ENCODE results near the gene PRKAG2. TPM values are rescaled to one million over a fixed set of nuclear protein-coding genes. Genes with fewer than 3 reads are reported as not detected.
"Not testable (repeated sequence)": the region's sequence is repeated elsewhere in the genome, so short reads cannot be mapped to it uniquely, and the experiment has no call there.

The PRKAG2 gene
- total RNA-seq, 1 experiment from 2014 or later, result 20.9 TPM

DNA sequence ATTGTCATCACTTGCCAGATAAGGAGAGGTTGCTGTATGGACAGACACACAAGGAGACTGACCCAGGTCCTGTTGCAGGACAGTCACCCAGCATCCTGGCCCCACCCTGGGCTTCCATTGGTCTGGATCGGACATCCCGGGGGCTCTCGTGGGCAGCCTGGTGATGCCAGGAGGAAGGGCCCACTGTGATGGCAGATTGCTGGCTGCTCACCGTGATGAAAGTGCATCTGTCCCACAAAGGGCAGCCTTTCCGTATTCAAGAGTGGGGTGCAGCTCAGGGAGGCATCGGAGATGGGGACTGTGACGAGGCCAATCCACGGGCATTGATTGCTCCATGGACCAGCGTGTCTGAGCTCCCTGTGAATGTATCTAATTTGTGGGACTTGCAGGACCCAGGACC is 41.3 kb downstream of the PRKAG2 start:
- DNase-seq (ENCODE audit: low read depth), result no peak

GRCh38 chr7:151834271-151835035 is 42.5 kb downstream of the PRKAG2 start:
- no peak for DNase-seq (ENCODE audit: low read depth)

DNA sequence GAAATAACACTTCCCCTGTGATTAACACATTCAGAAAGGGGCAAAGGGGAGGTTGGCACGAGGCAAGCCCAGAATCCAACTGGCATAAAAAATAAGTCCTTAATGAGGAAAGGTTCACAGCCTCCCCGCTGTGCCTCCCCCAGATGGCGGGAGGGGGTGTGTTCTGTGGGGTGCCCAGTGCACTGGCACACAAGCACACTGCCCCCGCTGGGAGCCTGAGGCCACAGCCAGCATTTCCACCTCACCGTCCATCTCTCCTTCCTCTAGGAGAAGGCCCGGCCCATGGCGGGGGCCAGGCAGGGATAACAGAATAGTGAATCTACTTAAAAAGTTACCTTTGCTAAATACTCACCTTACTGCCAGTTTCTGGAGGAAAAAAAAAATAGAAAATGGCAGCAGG is 43.2 kb downstream of the PRKAG2 start:
- no peak for DNase-seq (ENCODE audit: low read depth)

DNA sequence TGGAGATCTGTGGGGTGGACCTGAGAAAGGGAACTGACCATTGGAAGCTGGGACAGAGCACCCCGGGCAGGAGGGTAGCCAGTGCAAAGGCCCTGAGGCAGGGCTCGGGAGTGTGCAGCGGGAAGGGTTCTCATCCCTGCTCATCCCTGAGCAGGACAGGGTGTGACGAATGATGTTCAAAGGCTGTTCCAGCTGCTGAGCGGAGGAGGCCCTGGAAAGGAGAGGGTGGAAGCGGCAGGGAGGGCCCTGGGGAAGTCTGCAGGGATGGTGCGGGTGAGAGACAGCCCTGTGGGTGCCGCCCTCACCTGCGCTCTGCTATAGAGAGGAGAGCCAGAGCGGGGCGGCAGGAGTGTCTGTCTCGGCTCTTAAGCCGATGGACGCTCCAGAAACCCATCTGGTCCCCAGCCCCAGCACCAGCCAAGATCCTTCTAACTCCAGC is 43.7 kb downstream of the PRKAG2 start:
- no peak for DNase-seq (ENCODE audit: low read depth)

- DNase-seq (ENCODE audit: low read depth), result no peak
Observed at GRCh38 chr7:151832656-151833055, 44.3 kb downstream of the PRKAG2 start.

GRCh38 chr7:151832138-151832537 is 44.8 kb downstream of the PRKAG2 start:
- DNase-seq (ENCODE audit: low read depth), result no peak

DNA sequence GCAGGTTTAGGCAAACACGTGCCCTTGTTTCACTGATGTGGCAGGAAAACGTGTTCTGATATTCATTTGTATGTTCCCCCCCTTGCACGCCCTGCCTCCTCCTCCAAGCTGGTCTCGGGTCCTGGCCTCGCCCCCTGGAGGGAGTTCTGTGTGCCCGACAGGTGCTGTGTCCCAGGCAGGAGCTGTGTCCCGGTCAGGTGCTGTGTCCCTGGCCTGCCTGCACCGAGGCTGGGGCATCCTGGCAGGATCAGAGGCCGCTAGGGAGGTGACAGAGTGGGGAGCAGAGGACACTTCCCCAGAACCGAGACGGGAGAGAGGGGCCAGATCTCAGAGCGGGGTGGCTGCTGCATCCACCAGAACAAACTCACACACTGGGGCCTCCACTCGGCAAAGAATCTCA is 45.3 kb downstream of the PRKAG2 start:
- DNase-seq (ENCODE audit: low read depth), result no peak

DNA sequence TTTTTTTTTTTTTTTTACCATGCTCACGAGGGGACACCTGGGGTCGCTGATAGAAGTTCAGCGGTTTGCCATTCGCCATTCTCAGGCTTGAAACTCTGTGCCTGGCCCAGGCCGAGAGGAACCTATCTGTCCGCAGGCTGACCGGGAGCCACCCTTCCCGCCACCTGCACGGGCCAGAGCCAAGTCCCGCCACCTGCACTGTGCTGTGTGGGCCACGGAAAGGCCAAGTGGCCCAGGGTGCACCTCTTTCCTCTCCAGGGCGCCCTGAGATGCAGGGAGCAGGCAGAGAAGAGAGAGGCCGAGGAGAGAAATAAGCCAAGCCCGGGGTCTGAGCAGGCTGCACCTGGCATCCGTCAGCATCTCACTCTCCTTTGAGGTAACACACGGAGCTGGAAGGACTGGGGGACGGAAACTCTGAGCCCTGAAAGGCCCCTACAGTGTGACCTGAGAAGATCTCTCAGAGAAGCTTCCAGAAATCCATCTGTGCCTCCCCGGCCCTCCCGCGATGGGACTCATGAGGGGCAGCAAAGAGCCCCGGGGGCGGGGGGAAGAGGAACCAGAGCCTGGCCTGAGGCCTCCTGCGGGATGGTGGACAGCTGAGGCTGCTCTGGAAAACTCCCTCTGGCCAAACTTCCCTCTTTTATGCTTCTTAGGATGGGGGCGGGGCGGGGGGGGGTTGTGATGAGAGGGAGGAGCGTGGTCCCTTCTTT is 46.6 kb downstream of the PRKAG2 start:
- DNase-seq (ENCODE audit: low read depth), result no peak

- DNase-seq (ENCODE audit: low read depth), result no peak
Observed at GRCh38 chr7:151829707-151830106, 47.2 kb downstream of the PRKAG2 start.

DNA sequence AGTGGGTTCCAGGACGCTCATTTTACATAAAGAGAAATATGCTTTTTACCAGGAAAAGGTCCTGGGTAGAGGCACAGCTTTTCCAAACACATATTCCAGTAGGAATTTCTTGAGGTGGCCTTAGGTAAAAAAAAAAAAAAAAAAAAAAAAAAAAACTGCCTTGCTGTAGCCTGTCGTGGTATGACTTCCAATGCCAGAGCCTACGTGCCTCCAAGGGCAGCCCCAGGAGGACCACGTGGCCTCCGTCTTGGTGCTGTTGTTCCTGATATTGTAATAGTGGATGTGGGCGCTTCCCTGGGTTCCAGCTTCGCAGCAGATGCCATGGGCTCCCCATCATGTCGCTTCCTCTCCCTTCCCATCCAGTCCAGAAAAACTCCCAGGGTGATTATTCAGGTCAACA is 49.3 kb downstream of the PRKAG2 start:
- DNase-seq (ENCODE audit: low read depth), result no peak

- not testable (repeated sequence) for DNase-seq (ENCODE audit: low read depth)
Observed at GRCh38 chr7:151826316-151826715, 50.6 kb downstream of the PRKAG2 start.

DNA sequence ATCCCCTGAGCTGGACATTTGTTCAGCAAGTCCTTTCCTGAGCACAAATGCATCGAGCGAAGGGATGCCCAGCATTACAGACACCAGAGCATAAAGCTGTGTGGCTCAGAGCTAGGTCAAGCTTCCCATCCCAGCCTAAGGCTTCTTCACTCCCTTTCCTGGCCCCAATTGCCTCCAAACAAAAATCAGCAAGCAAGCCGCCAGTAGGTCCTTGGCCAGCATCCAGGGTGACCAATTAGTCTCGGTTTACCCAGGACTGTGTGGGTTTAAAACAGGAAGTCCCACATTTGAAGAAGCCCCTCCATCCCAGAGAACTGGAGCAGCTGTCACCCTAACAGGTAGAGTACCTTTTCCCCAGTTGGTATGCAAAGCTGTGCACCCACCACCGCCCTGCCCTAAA is 51.2 kb downstream of the PRKAG2 start:
- peak; percentile 39 for DNase-seq (ENCODE audit: low read depth)

DNA sequence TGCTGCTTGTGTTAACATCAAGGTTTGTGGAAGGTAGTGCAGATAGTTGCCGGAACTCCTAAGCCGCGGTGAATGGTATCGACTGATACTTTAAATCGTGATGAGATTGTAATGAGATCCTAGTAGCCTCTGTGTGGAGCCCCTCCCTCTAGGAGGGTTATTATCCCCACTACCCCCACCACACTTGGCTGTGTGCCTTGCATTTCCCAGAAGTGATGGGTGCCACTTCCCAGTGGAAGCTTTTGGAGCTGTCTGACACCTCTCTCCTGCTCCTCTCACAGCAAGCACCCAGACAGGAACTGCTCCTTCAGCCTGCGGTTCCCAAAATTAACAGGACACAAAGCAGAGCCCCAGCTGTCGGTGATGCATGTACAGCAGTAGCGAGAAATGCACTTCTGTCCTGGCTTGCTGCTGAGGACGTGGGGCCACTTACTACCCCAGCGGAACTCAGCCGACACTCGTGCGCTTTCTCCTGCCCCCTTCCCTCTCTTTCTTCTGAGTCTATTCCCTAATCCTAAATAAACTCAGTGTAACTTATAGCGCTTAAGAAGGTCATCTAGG is 52.5 kb downstream of the PRKAG2 start:
- DNase-seq (ENCODE audit: low read depth), result no peak

DNA sequence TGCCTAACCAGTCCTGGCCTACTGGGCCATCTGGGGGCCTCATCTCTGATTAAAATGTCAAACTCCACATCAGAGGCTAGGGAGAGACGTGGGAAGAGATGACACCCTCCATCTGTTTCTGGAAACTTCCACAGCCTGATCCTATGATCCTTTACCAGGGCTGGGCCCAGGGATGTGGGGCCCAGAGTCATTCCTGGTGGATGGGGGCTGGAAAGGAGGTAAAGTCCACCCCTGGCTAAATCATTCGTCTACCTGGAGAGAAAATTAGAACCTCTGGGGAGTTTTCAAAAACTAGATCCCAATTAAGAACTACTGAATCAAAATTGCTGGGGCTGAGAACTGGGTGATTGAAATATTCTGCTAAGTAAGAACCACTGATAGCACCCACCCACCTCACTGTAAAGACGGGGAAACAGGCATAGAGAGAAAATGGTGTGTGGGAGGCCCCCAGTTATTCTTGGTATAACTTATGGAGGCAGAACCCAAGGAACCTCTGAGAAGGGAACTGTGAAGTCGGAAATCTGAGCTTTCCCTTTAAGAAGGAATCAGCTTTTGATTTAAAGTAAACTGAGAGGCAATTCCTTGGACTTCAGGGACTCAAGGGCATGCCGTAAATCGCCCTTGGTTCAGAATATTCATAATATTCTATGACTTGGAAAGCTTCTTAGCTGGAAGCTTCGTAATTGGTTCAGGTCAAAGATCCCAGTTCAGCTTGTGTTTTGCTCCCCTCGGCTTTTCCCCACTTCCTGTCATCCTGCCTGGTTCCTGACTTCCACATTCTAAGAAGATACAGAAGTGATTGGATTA is 53.1 kb downstream of the PRKAG2 start:
- DNase-seq (ENCODE audit: low read depth), result no peak

- DNase-seq (ENCODE audit: low read depth), result no peak
Observed at GRCh38 chr7:151822541-151823181, 54.3 kb downstream of the PRKAG2 start.

DNA sequence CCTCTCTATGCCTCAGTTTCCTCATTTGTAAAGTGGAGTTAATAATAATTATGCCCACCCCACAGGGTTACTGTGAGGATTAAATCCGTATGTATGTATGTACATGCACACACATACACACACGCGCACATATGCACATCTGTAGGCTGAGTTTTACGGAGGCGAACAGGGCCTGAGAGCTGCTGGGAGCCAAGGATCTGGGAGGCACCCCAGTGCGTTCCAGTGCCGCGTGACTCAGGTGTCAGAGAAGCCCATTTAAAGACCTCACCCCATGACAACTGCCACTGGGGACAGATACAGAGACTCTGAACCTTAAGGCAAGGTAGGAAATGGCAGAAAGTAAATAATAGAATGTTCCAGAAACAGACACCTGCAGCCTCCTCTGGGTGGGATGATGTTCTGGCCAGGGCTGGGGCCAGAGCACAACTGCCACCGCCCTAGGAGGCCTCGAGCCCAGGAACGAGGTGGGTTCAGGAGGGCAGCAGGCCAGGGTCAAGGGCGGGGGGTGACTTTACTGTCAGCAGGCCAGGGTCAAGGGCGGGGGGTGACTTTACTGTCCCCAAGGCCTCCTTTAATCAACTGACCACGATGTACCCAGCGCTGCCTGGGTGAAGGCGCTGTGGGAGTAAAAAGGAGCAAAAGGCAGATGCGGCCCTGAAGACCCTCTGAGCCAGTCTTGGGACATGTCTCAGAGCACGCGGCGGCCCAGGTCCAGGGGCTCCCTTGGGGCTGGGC is 54.9 kb downstream of the PRKAG2 start:
- DNase-seq (ENCODE audit: low read depth), result no peak

- no peak for DNase-seq (ENCODE audit: low read depth)
Observed at GRCh38 chr7:151821226-151821625, 55.7 kb downstream of the PRKAG2 start.

- DNase-seq (ENCODE audit: low read depth), result no peak
Observed at GRCh38 chr7:151820491-151821105, 56.3 kb downstream of the PRKAG2 start.

GRCh38 chr7:151819866-151820265 is 57.0 kb downstream of the PRKAG2 start:
- no peak for DNase-seq (ENCODE audit: low read depth)
